NCI-H2107 treated with DMSO at 0.1 percent for 48 hours (cell line): ENCODE results near the gene TSSC4.

Source experiments
- DNase-seq: peaks from one replicate; lab custom pipeline; 2025; ENCODE audit not compliant: unreplicated experiment; lab: John Stamatoyannopoulos, UW

Gene TSSC4

GRCh38 chr11:2431395-2431794 lies 30.8 kb downstream of the TSSC4 start:
- DNase-seq: no peak

GRCh38 chr11:2432171-2432621 lies 31.6 kb downstream of the TSSC4 start:
- no peak for DNase-seq

DNA sequence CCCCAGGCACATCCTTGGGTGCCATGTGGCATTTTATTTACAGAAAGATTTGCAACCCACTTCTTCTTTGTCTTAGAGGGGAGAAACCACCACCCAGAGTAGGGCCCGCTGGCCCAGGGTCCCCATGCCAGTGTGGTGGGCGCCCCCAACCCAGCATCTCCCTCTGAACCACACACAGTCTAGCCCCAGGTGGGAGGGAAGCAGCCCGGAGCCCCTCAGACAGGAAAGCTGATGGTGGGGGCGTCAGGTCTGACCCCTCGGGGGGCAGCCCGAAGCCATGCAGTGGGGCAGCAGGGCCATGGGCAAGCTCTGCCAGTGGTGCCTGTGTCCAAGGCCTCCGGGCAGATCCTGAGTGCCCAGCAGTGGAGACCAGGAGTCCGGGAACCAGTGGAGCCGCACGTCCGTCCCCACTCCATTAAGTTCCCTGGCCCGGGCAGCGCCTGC lies 32.1 kb downstream of the TSSC4 start:
- no peak for DNase-seq

GRCh38 chr11:2433106-2433925 lies 32.8 kb downstream of the TSSC4 start:
- DNase-seq: no peak

GRCh38 chr11:2434008-2434407 lies 33.5 kb downstream of the TSSC4 start:
- no peak for DNase-seq

DNA sequence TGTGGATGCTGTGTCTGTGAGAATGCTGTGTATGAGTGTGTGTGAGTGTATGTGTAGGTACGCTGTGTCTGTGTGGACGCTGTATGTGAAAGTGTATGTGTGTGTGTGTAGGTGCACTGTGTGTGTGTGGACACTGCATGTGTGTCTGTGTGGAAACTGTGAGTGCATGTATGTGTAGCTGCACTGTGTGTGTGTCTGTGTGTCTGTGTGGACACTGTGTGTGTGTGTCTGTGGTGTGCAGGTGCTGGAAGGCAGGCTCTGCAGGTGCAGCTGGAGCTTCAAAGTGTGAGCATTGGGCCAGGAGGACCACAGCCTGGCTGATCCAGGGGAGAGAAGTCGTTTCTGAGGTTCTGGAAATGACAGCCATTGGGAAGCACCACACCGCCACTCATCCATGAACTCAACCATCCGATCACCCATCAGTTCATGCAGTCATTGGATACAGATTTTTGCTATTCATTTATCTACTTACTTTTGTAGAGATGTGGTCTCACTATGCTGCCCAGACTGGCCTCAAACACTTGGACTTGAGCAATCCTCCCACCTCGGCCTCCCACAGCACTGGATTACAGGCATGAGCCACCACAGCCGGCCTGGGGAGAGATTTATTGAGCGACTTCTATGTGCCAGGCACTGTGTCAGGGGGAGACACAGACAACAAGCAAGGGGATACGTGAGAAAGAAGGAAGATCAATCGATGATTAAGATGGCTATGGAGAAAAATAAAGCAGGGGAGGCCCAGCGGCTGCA lies 34.1 kb downstream of the TSSC4 start:
- DNase-seq: no peak

- DNase-seq: no peak
These were observed 34.9 kb downstream of the TSSC4 start for GRCh38 chr11:2435288-2436012.

GRCh38 chr11:2436013-2436520 lies 35.5 kb downstream of the TSSC4 start:
- no peak for DNase-seq

DNA sequence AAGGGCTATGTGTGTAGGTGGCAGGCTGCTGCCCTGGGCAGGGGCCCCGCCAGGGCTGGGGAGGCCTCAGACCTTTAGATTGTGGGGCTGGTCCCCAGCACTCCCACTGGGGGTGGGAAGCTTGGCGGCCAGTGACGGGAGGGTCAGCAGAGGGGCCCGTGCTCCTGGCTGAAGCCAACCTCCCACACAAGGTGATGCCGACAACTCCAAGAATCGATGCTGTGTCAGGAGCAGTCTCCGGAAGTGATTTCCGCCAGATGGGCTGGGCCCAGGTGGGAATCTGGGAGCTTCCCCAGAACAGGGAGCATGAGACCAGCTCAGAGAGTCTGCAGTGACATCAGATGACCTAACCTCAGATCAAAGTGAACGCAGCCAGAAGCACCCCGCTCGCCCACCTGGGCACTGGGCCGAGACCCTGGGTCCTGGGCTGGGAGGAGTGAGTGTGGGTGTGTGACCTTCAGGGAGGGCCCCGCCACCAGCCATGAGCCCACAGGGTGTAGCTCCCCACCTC lies 36.0 kb downstream of the TSSC4 start:
- DNase-seq: no peak

DNA sequence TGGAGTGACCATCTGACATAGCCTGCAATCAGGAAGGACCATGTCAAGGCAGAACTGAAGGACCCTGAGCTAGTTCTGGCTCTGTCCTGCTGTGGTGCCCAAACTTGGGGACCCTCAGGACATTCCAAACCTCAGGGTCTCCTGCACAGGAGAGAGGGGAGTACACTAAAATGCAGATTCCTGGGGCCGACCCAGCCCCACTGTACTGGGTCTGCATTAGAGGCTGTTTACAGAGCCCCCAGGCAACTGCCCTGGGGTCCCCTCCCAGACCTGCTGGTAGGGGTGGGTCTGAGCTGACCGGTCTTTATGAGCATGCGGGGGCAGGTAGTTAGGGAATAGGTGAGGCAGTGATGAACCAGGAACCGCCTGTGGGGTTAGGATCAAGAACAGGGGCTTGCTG lies 37.0 kb downstream of the TSSC4 start:
- DNase-seq: no peak

GRCh38 chr11:2439820-2440219 lies 39.3 kb downstream of the TSSC4 start:
- DNase-seq: no peak

- DNase-seq: no peak
These were observed 40.1 kb downstream of the TSSC4 start for GRCh38 chr11:2440646-2441045.

DNA sequence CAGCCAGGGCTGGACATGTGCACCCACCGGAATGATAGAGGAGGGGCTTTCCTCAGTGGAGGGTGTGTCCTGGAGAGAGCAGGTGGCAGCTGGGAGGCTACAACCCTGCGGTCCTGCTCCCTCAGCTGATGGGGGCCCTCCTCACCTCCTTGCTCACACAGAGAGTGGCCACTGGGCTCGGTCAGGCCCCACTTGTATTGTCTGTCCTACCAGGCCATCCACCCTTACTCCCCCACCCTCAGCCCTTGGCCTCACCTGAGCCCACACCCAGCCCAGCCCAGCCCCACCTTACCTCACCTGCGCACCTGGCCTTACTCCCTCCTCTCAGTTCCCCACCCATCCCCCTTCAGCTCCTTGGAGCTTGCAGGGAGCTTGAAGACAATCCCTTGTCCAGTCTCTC lies 40.6 kb downstream of the TSSC4 start:
- no peak for DNase-seq

DNA sequence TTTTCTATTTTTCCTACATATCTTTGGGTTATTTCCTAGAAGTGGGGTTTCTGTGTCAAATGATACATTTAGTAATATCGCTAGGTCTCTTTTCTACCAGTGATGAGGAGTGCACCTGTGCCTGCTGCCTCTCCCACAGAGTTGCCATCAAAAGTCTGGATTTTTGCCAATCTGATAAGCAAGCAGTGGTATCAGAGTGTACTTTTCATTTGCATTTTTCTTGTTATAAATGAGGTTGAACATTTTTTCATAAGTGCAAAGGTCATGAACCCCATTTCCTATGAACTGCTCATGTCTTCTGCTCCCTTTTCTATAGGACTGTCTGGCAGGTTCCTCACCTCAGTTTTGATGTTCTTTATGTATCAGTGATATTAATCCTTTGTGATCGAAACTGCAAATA lies 42.0 kb downstream of the TSSC4 start:
- DNase-seq: no peak

DNA sequence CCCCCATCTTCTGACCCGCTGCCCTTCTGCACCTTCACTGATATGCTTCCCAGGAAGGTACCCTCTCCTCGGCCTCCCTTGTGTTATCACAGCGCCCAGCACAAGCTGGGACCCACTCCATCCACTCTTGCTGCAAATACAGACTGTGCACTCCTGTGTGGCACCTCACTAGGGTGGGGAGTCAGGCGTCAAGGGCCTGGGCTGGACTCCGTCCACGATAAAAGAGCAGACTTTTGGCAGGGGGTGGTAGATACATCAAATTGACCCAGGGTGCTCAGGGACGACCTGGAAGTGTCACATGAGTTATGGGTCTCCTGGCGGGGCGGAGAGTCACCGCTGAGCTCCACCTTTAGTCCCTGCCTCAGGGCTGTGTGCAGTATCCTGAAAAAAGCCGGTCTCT lies 42.9 kb downstream of the TSSC4 start:
- DNase-seq: no peak

DNA sequence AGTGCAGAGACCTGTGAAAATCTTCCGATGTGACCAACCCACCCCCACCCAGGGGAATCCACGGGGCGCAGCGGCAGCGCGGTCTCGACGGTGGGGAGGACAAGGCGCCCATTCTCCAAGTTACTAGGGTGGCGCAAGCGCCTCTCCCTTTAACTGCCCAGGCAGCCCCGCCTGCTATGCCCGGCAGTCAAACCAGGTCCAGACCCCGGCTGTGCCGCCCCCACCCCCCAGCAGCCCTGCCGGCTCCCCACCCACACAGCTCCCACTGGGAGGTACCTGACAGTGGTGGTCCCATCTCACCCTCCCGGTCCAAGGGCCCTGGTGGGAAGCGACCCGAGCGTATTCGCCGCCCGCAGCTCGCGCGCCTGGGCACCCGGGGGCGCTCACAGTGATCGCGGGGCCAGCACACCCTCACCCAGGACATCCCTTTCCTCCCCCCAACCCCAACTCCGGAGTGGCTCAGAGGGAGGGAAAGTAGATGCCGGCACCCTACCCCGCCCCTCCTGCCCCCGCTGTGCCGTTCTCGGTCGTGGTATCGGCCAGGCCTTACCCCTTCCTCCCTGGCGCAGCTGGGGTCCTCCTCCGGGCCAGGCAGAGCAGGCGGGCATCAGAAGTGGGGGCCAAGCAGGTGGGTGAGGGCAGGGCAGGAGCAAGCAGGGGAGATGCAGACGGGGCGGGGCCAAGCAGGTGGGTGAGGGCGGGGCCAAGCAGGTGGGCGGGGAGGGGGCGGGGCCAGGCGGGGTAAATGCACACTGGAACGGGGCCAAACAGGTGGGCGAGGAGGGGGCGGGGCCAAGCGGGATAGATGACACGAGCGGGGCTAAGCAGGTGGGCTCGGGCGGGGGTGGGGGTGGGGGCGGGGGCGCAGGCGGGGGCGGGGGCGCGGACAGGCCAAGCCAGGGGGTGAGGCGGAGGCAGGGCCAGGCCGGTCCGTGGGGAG lies 43.6 kb downstream of the TSSC4 start, which contains the start of gene TRPM5:
TRPM5 (minus strand) TSS at position 634 of the 940 bp plus-strand sequence. CDS start 21,478 bp downstream, outside the sequence.
- no peak for DNase-seq

GRCh38 chr11:2444821-2445745 lies 44.5 kb downstream of the TSSC4 start, which contains the start of gene KCNQ1:
Gene KCNQ1, plus strand, starts transcription at chr11:2445008. Its CDS starts 91 bp downstream, at chr11:2445099.
- DNase-seq: no peak

DNA sequence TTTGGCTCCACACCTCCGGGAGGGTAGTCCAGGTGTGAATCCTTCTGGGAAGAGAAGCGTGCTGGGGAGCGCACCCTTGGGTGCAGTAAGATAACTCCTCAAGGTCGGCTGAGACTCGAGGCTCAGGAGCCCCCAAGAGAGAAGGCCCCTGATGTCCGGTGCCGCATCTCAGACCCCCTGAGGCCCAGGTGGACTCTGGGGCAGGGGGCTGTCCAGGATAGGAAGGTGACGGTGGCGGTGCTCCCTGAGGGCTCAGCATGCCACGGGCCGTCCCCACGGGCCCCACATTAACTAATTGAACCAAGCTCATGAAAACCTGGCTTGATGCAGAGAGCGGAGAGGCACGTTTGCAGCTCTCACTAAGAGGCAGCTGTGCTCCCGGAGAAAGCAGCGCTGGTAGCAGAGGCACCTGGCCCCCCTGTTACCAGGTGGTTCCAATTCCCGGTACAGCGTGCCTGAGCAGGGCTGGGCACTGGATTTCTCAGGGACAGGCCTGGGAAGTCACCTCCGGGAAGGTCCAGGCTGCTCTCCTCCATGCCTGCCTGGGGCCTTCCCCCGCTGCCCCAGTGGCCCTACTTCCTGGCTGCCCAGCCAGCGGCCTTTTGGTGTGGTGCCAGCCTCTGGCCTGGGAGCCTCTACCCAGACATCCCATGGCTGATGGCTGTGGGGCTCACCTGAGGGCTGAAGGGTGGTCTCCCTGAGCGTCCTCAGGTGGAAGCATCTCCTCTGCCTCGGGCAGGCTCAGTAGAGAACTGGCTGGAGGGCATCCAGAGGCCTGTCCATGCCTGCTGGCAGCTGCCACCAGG lies 45.4 kb downstream of the TSSC4 start:
- no peak for DNase-seq
